PC-9 (cell line): Measurements from ENCODE around the gene DMKN. TPM values are rescaled to one million over a fixed set of nuclear protein-coding genes. Genes with fewer than 3 reads are reported as not detected.

Source experiments
- BruUV-seq: library from RNA; stranded (reverse); fragments of 400-500 nt; replicated peaks from 2 replicates; lab custom pipeline; 2021; lab: Mats Ljungman, UMichigan
- CTCF ChIA-PET: fragments of 300-600 bp; sonication (Branson Sonifier 250); formaldehyde crosslinking; loops from one replicate; lab custom pipeline; 2022; ENCODE audit warnings: antibody characterized with exemption; lab: Charles Lee
- POLR2A ChIA-PET: fragments of 300-600 bp; sonication (Branson Sonifier 250); formaldehyde crosslinking; loops from one replicate; lab custom pipeline; 2022; ENCODE audit warnings: antibody characterized with exemption; ENCODE audit not compliant: unreplicated experiment; lab: Charles Lee
- DNase-seq, 2 experiments: peaks; one replicate each; pipeline versions ENCODE4 v3.0.0 to v3.0.0-alpha.2; 2015 to 2022; ENCODE audit warnings: mixed read lengths in 1 of 2
- H2AFZ ChIP-seq: fragments of 200-600 bp; sonication (generic); 2 replicates; pipeline ENCODE4 v1.8.1; 2017; ENCODE audit warnings: antibody characterized with exemption
- H3F3A ChIP-seq: fragments of 200-600 bp; sonication (generic); 2 replicates; pipeline ENCODE4 v1.8.1; 2017; ENCODE audit warnings: antibody characterized with exemption, mild to moderate bottlenecking, low read depth; ENCODE audit not compliant: insufficient read depth
- H3K27ac ChIP-seq: fragments of 200-600 bp; sonication (generic); 2 replicates; pipeline ENCODE4 v1.6.1; 2016; ENCODE audit warnings: mixed run types
- H3K27me3 ChIP-seq: fragments of 200-600 bp; sonication (generic); 2 replicates; pipeline ENCODE4 v1.6.1; 2016; ENCODE audit warnings: low read depth, mixed run types; ENCODE audit not compliant: insufficient read depth
- H3K36me3 ChIP-seq: fragments of 200-600 bp; sonication (generic); 2 replicates; pipeline ENCODE4 v1.6.1; 2016; ENCODE audit warnings: low read depth, mixed run types
- H3K4me1 ChIP-seq: fragments of 200-600 bp; sonication (generic); replicated peaks from 2 replicates; pipeline ENCODE4 v1.6.1; 2016; ENCODE audit warnings: mixed run types; ENCODE audit not compliant: insufficient read depth
- H3K4me2 ChIP-seq: fragments of 200-600 bp; sonication (generic); 2 replicates; pipeline ENCODE4 v1.6.1; 2017; ENCODE audit warnings: mixed run types
- H3K4me3 ChIP-seq: fragments of 200-600 bp; sonication (generic); 2 replicates; pipeline ENCODE4 v1.6.1; 2016; ENCODE audit warnings: mixed run types
- H3K79me2 ChIP-seq: fragments of 200-600 bp; sonication (generic); 2 replicates; pipeline ENCODE4 v1.6.1; 2017; ENCODE audit warnings: low read depth, mixed run types
- H3K9me2 ChIP-seq: fragments of 200-600 bp; sonication (generic); 2 replicates; pipeline ENCODE4 v1.8.1; 2017; ENCODE audit warnings: mild to moderate bottlenecking; ENCODE audit not compliant: insufficient read depth
- H3K9me3 ChIP-seq: fragments of 200-600 bp; sonication (generic); 2 replicates; pipeline ENCODE4 v1.8.1; 2016; ENCODE audit warnings: low read depth; ENCODE audit not compliant: insufficient read depth
- H4K20me1 ChIP-seq: fragments of 200-600 bp; sonication (generic); 2 replicates; pipeline ENCODE4 v1.8.1; 2017; ENCODE audit not compliant: insufficient read depth
- CTCF ChIP-seq: fragments of 200-600 bp; sonication (generic); conservative IDR thresholded peaks from 2 replicates; pipeline ENCODE4 v1.6.1; 2017; ENCODE audit warnings: mixed run types, antibody characterized with exemption, mild to moderate bottlenecking, moderate library complexity
- EZH2 ChIP-seq: fragments of 200-600 bp; sonication (generic); IDR thresholded peaks from 2 replicates; pipeline ENCODE4 v1.8.0; 2017; ENCODE audit warnings: antibody characterized with exemption, low read depth
- intact Hi-C: fragments of 100-400 bp; cut with micrococcal nuclease; formaldehyde crosslinking; loops from one replicate; pipeline ENCODE4 v1.10.0; 2022; ENCODE audit not compliant: unreplicated experiment
- total RNA-seq: library from RNA; stranded (reverse); gene quantifications from 2 replicates; pipeline ENCODE4 v1.2.3, GENCODE V29; 2021

The DMKN gene
- total RNA-seq, 1 experiment from 2014 or later, result 135 TPM

- no peaks in the 10 kb centered on the region for H3F3A ChIP-seq
- TF ChIP-seq CTCF (no peak), EZH2 (no peak)
- POLR2A ChIA-PET, result no interaction called here
- no peaks in the 10 kb centered on the region for H3K79me2 ChIP-seq
- no peak overlapping the region for H3K4me2 ChIP-seq
- no peaks in the 10 kb centered on the region for H4K20me1 ChIP-seq
- peaks cover 12% of the 10 kb centered on the region; the same call in 1 of the 2 replicates for H3K4me1 ChIP-seq
- BruUV-seq, result no TSS peak
- no peak overlapping the region for H3K27ac ChIP-seq
- CTCF ChIA-PET, result no interaction called here
- no peaks in the 10 kb centered on the region for H3K36me3 ChIP-seq
- H3K9me2 ChIP-seq, result no peaks in the 10 kb centered on the region
- intact Hi-C loops, result no loop called here
- no peak overlapping the region for H3K4me3 ChIP-seq
- no peaks in the 10 kb centered on the region for H3K27me3 ChIP-seq
- no peaks in the 10 kb centered on the region for H3K9me3 ChIP-seq
- DNase-seq, result no peak
- no peak overlapping the region for H2AFZ ChIP-seq
Observed at GRCh38 chr19:35516310-35516709, 2.9 kb upstream of the DMKN start.

GRCh38 chr19:35514282-35514809, 897 bp upstream of the DMKN start:
- peaks cover 16% of the 10 kb centered on the region; the same call in 1 of the 2 replicates for H3K4me1 ChIP-seq
- no peaks in the 10 kb centered on the region for H3K36me3 ChIP-seq
- no peak overlapping the region; the same call in 1 of the 2 replicates for H3K4me3 ChIP-seq
- POLR2A ChIA-PET, result no interaction called here
- no peaks in the 10 kb centered on the region for H3K9me2 ChIP-seq
- H2AFZ ChIP-seq, result peak overlapping the region; percentile 70
- H3K9me3 ChIP-seq, result no peaks in the 10 kb centered on the region
- CTCF ChIA-PET, result no interaction called here
- H3K27ac ChIP-seq, result peak overlapping the region; percentile 42; the same call in 1 of the 2 replicates
- DNase-seq, result peak in 1 of 2 experiments; percentile 29
- peaks cover 9% of the 10 kb centered on the region; the same call in 1 of the 2 replicates for H3F3A ChIP-seq
- TF ChIP-seq CTCF (no peak), EZH2 (no peak)
- BruUV-seq, result no TSS peak
- no peaks in the 10 kb centered on the region for H3K27me3 ChIP-seq
- H4K20me1 ChIP-seq, result no peaks in the 10 kb centered on the region
- no peaks in the 10 kb centered on the region; the same call in 1 of the 2 replicates for H3K79me2 ChIP-seq
- peak overlapping the region; percentile 63 for H3K4me2 ChIP-seq
- intact Hi-C loops, result loop anchor here (5.0 kb wide), 1 partner anchor 178 kb away; no protein-coding TSS in a partner anchor

GRCh38 chr19:35512831-35513627, 420 bp downstream of the DMKN start:
- H3K36me3 ChIP-seq, result no peaks in the 10 kb centered on the region
- no peak for DNase-seq
- no peaks in the 10 kb centered on the region for H3K9me2 ChIP-seq
- H3K79me2 ChIP-seq, result peaks cover 11% of the 10 kb centered on the region
- no TSS peak for BruUV-seq
- H3K27ac ChIP-seq, result no peak overlapping the region
- intact Hi-C loops, result loop anchor here (5.0 kb wide), 1 partner anchor 179 kb away; no protein-coding TSS in a partner anchor
- H4K20me1 ChIP-seq, result peaks cover 1% of the 10 kb centered on the region; the same call in 1 of the 2 replicates
- H3K9me3 ChIP-seq, result no peaks in the 10 kb centered on the region
- peaks cover 24% of the 10 kb centered on the region for H3K4me1 ChIP-seq
- no peaks in the 10 kb centered on the region for H3K27me3 ChIP-seq
- no peak overlapping the region for H2AFZ ChIP-seq
- H3F3A ChIP-seq, result peaks cover 9% of the 10 kb centered on the region; the same call in 1 of the 2 replicates
- no peak for TF ChIP-seq EZH2
- TF ChIP-seq CTCF, result no peak
- H3K4me2 ChIP-seq, result peak overlapping the region; percentile 63; the same call in 1 of the 2 replicates
- no peak overlapping the region for H3K4me3 ChIP-seq
- CTCF ChIA-PET, result interaction anchor here (0.7 kb wide), 1 partner anchor 233 kb away, joined by 9 read pairs; the partner anchor contains the start of gene PSENEN
- POLR2A ChIA-PET, result no interaction called here
